HepG2 (cell line): ENCODE measurements around the gene EPO. TPM values are rescaled to one million over a fixed set of nuclear protein-coding genes. Genes with fewer than 3 reads are reported as not detected.

Source experiments
- ATAC-seq: fragments of 200-7000 bp; cut with Tn5 transposase; 3 replicates; pipeline ENCODE4 v1.9.1; 2020; ENCODE audit warnings: mild to moderate bottlenecking, moderate library complexity
- BruUV-seq: library from RNA; stranded (reverse); fragments of 400-500 nt; replicated peaks from 2 replicates; lab custom pipeline; 2021; lab: Mats Ljungman, UMichigan
- CTCF ChIA-PET: fragments of 300-600 bp; formaldehyde crosslinking; extraction: SDS; loops from one replicate; lab custom pipeline; 2021; ENCODE audit warnings: low total read pairs, inconsistent platforms, low intra/inter-chr PET ratio; lab: Yijun Ruan, JAX
- POLR2A ChIA-PET: fragments of 350-600 bp; sonication (Branson Sonifier 250); formaldehyde crosslinking; loops from one replicate; lab custom pipeline; 2020; ENCODE audit warnings: antibody characterized with exemption, inconsistent platforms; lab: Yijun Ruan, JAX
- DNase-seq: peaks from one replicate; pipeline ENCODE4 v3.0.0-alpha.2; 2015; ENCODE audit warnings: low spot score
- FAIRE-seq: peaks from 3 replicates; lab custom pipeline; 2011; peaks lifted over from hg19 to GRCh38; lab: Jason Lieb, UNC
- H2AFZ ChIP-seq: one replicate; pipeline ENCODE4 v1.6.1; 2011; ENCODE audit warnings: low read length, inconsistent platforms
- H3K27ac ChIP-seq: fragments of 300-600 bp; 3 replicates; pipeline ENCODE4 v1.8.0; 2011; ENCODE audit warnings: mixed run types, mild to moderate bottlenecking, mixed read lengths, low read length, inconsistent platforms; ENCODE audit not compliant: insufficient read depth; ENCODE audit errors: extremely low read length
- H3K27me3 ChIP-seq, 2 experiments: fragments of 200-600 bp in 1 of 2; 2 replicates in 1 of 2; 3 replicates in 1 of 2; pipeline versions ENCODE4 v1.6.0 to v1.8.0; 2011; ENCODE audit warnings: low read length in 2 of 2, mild to moderate bottlenecking in 2 of 2, moderate library complexity in 2 of 2, inconsistent platforms in 1 of 2; ENCODE audit not compliant: insufficient read depth in 2 of 2, control insufficient read depth in 1 of 2
- H3K36me3 ChIP-seq, 2 experiments: fragments of 200-600 bp in 1 of 2; replicated peaks in 1 of 2; 2 replicates in 1 of 2; 3 replicates in 1 of 2; pipeline versions ENCODE4 v1.5.1 to v1.8.0; 2011; ENCODE audit warnings: low read length in 2 of 2, inconsistent platforms in 1 of 2; ENCODE audit not compliant: insufficient read depth in 2 of 2, control insufficient read depth in 1 of 2
- H3K4me1 ChIP-seq: 2 replicates; pipeline ENCODE4 v1.5.1; 2012; ENCODE audit warnings: low read length, inconsistent platforms; ENCODE audit not compliant: insufficient read depth
- H3K4me2 ChIP-seq: 2 replicates; pipeline ENCODE4 v1.6.0; 2011; ENCODE audit warnings: low read depth, low read length, inconsistent platforms
- H3K4me3 ChIP-seq, 3 experiments: fragments of 200-600 bp in 1 of 3; sonication (generic), shearing (Covaris generic) in 1 of 3; replicated peaks in 1 of 3; 2 replicates each; pipeline ENCODE4 v1.5.1; 2011 to 2016; ENCODE audit warnings: low read length in 3 of 3, inconsistent platforms in 2 of 3, low read depth in 2 of 3, mild to moderate bottlenecking in 2 of 3, control low read depth in 1 of 3, mixed read lengths in 1 of 3; ENCODE audit not compliant: insufficient read depth in 1 of 3
- H3K79me2 ChIP-seq: one replicate; pipeline ENCODE4 v1.6.1; 2011; ENCODE audit warnings: low read length, inconsistent platforms; ENCODE audit not compliant: insufficient read depth
- H3K9ac ChIP-seq: 2 replicates; pipeline ENCODE4 v1.6.0; 2011; ENCODE audit warnings: mild to moderate bottlenecking, low read depth, low read length, inconsistent platforms; ENCODE audit not compliant: insufficient read depth
- H3K9me3 ChIP-seq: 2 replicates; pipeline ENCODE4 v1.5.1; 2012; ENCODE audit warnings: mild to moderate bottlenecking, low read length
- H4K20me1 ChIP-seq: 2 replicates; pipeline ENCODE4 v1.6.0; 2011; ENCODE audit warnings: inconsistent platforms, mild to moderate bottlenecking, low read length, moderate library complexity; ENCODE audit not compliant: insufficient read depth
- AGO2 ChIP-seq: fragments of 200-400 bp; formaldehyde crosslinking; optimal IDR thresholded peaks from 2 replicates; pipeline ENCODE3; 2017; ENCODE audit warnings: mild to moderate bottlenecking, low read depth, low read length, moderate library complexity
- CHD2 ChIP-seq: IDR thresholded peaks from 2 replicates; pipeline ENCODE4 v1.6.1; 2011; ENCODE audit warnings: low read depth, low read length, improper control_type of control experiment
- EZH2 ChIP-seq: conservative IDR thresholded peaks from 2 replicates; pipeline ENCODE4 v1.6.1; 2012; ENCODE audit warnings: mild to moderate bottlenecking, low read depth, low read length, moderate library complexity
- FOXJ3 ChIP-seq: sonication (generic); formaldehyde crosslinking; IDR thresholded peaks from 2 replicates; pipeline ENCODE4 v1.4.0; 2020; ENCODE audit warnings: missing genetic modification reagents, mild to moderate bottlenecking, borderline replicate concordance
- GPN1 ChIP-seq: sonication (generic); formaldehyde crosslinking; IDR thresholded peaks from 2 replicates; pipeline ENCODE4 v1.5.1; 2020; ENCODE audit warnings: missing genetic modification reagents, borderline replicate concordance
- PITX1 ChIP-seq: sonication (generic); formaldehyde crosslinking; IDR thresholded peaks from 2 replicates; pipeline ENCODE4 v1.5.1; 2020; ENCODE audit warnings: mild to moderate bottlenecking, missing genetic modification reagents
- PRDM15 ChIP-seq: sonication (generic); formaldehyde crosslinking; IDR thresholded peaks from 2 replicates; pipeline ENCODE4 v1.4.0; 2020; ENCODE audit warnings: missing genetic modification reagents
- PRPF4 ChIP-seq: fragments of 200-400 bp; formaldehyde crosslinking; IDR thresholded peaks from 2 replicates; pipeline ENCODE4 v1.6.1; 2016; ENCODE audit warnings: low read length, low read depth; ENCODE audit not compliant: poor library complexity, severe bottlenecking
- PTBP1 ChIP-seq: fragments of 200-400 bp; formaldehyde crosslinking; IDR thresholded peaks from 2 replicates; pipeline ENCODE4 v1.6.1; 2018; ENCODE audit warnings: low read length, low read depth; ENCODE audit not compliant: poor library complexity, severe bottlenecking
- SMC3 ChIP-seq: IDR thresholded peaks from 2 replicates; pipeline ENCODE4 v1.6.1; 2011; ENCODE audit warnings: low read length, improper control_type of control experiment
- ZNF530 ChIP-seq: sonication (generic); formaldehyde crosslinking; IDR thresholded peaks from 2 replicates; pipeline ENCODE4 v1.5.0; 2020; ENCODE audit warnings: low read depth, mild to moderate bottlenecking, missing genetic modification reagents
- ZNF574 ChIP-seq: sonication (generic); formaldehyde crosslinking; IDR thresholded peaks from 2 replicates; pipeline ENCODE4 v1.4.0; 2020; ENCODE audit warnings: missing genetic modification reagents
- ZNF660 ChIP-seq: sonication (generic); formaldehyde crosslinking; IDR thresholded peaks from 2 replicates; pipeline ENCODE4 v1.5.1; 2020; ENCODE audit warnings: mild to moderate bottlenecking, low read depth, missing genetic modification reagents, borderline replicate concordance
- ZSCAN12 ChIP-seq: sonication (generic); formaldehyde crosslinking; IDR thresholded peaks from 2 replicates; pipeline ENCODE4 v1.9.0; 2021; ENCODE audit warnings: mild to moderate bottlenecking, missing genetic modification reagents
- WGBS: methylation state at CpG from one replicate; pipeline ENCODE4 v1.1.6; 2017; ENCODE audit warnings: low lambda C conversion rate; 5-methylcytosine and 5-hydroxymethylcytosine counted together
- in situ Hi-C: cut with HindIII; loops from 2 replicates; pipeline ENCODE4 v1.10.0; 2017; ENCODE audit warnings: low pct_unique_long_range_greater_than_20kb; ENCODE audit not compliant: extremely low pct_ligation_motif_present
- intact Hi-C: fragments of 100-400 bp; cut with micrococcal nuclease; formaldehyde crosslinking; loops from one replicate; pipeline ENCODE4 v1.10.0; 2022; ENCODE audit not compliant: unreplicated experiment
- polyA plus RNA-seq, 8 experiments: library from polyadenylated mRNA; depleted of rRNA in 3 of 8; stranded (reverse) in 7 of 8; unstranded in 1 of 8; fragments of >200 nt; fragmentation: Illumina TruSeq in 4 of 8; extraction: Trizol in 4 of 8; gene quantifications; 2 replicates each; pipeline versions ENCODE4 v1.2.1 to v1.2.3, GENCODE V29; 2011 to 2016; ENCODE audit warnings: low read depth in 4 of 8, missing spikeins in 1 of 8, mixed read lengths in 1 of 8; ENCODE audit not compliant: insufficient read depth in 1 of 8
- total RNA-seq, 5 experiments: library from RNA; depleted of rRNA; stranded (reverse); fragments of >200 nt; fragmentation: Illumina TruSeq; extraction: Trizol; gene quantifications; 2 replicates each; pipeline ENCODE4 v1.2.3, GENCODE V29; 2016; ENCODE audit warnings: low read depth in 1 of 5

EPO gene
- total and polyA plus RNA-seq, 2 of the 13 experiments (the other 11 are each of a cell fraction or from before 2014, with no cell fraction given): 10.3 to 25.7 TPM

GRCh38 chr7:100691676-100692577 is 28.3 kb upstream of the EPO start:
- Histone ChIP-seq H4K20me1 (peaks cover 40% of the 10 kb centered on the region), H3K9me3 (no peaks in the 10 kb centered on the region), H3K4me2 (peak overlapping the region; percentile 89), H3K79me2 (peaks cover 48% of the 10 kb centered on the region), H3K27me3 (no peaks in the 10 kb centered on the region), H3K4me3 (peak overlapping the region; percentile 93 to 97 (median 96); a peak in 5 of 6 replicates), H2AFZ (no peak overlapping the region), H3K4me1 (peaks cover 34% of the 10 kb centered on the region), H3K9ac (peak overlapping the region; percentile 88), H3K27ac (peak overlapping the region; percentile 34), H3K36me3 (peaks cover 14 to 33% of the 10 kb centered on the region in 2 experiments; a peak in 4 of 5 replicates)
- peak; percentile 88 for ATAC-seq
- DNase-seq: peak; percentile 72
- CTCF ChIA-PET: interaction anchor here (2.0 kb wide), 1 partner anchor 62 kb away, joined by 8 read pairs; no protein-coding TSS in a partner anchor
- in situ Hi-C loops: loop anchor here (5.0 to 10.0 kb wide), 2 partner anchors 80 to 227 kb away; partner anchors contain the start of genes MOSPD3 and SPACDR
- FAIRE-seq: peak; percentile 57
- WGBS: 38% methylated on average over 28 of the region's 28 CpGs
- POLR2A ChIA-PET: interaction anchor here (1.2 to 4.4 kb wide), 4 partner anchors 12 to 105 kb away, joined by 4 to 17 read pairs (median 11); partner anchors contain the start of genes FBXO24, LRCH4, MOSPD3 and POP7
- TSS peak; percentile 66 for BruUV-seq
- intact Hi-C loops: loop anchor here (1.0 to 5.0 kb wide), 3 partner anchors 17 to 80 kb away; partner anchors contain the start of gene MOSPD3
- peak; percentile 79 for TF ChIP-seq PRPF4
- peak; percentile 66 for TF ChIP-seq SMC3
- TF ChIP-seq ZNF660 (CRISPR knock-in tag): no peak
- no peak for TF ChIP-seq ZNF530 (CRISPR knock-in tag)
- no peak for TF ChIP-seq CHD2
- no peak for TF ChIP-seq ZSCAN12 (CRISPR knock-in tag)
- TF ChIP-seq GPN1: no peak
- no peak for TF ChIP-seq AGO2
- 0 out of 2 replicates have a peak, but pooled peaks have one; percentile 36 for TF ChIP-seq ZNF574 (CRISPR knock-in tag)
- TF ChIP-seq PITX1 (CRISPR knock-in tag): no peak
- no peak for TF ChIP-seq PTBP1
- no peak for TF ChIP-seq EZH2
- TF ChIP-seq FOXJ3: no peak
- no peak for TF ChIP-seq PRDM15 (CRISPR knock-in tag)
